Cardiac septum (tissue), 1 donor: Measurements from ENCODE around the gene HID1. TPM values are rescaled to one million over a fixed set of nuclear protein-coding genes. Genes with fewer than 3 reads are reported as not detected.
"Not testable (repeated sequence)": the region's sequence is repeated elsewhere in the genome, so short reads cannot be mapped to it uniquely, and the experiment has no call there.

ENCODE experiments used
- DNase-seq: peaks from one replicate; pipeline ENCODE4 v3.0.0-alpha.2; 2020; ENCODE audit warnings: low spot score
- intact Hi-C: fragments of 100-400 bp; cut with DNase I; formaldehyde crosslinking; loops from one replicate; pipeline ENCODE4 v1.14.0; 2022
- total RNA-seq: library from RNA; stranded (reverse); fragmentation: NEBNext Ultra II Directional; extraction: Animal tissue kit (Norgen Biotek cat#: 25700); gene quantifications from one replicate; pipeline ENCODE4 v1.2.1, GENCODE V29; 2021
- donor health status: DM: no; HTN: no; CAD: no.

The HID1 gene
- total RNA-seq, 1 donor from 2014 or later: 9.0 TPM

DNA sequence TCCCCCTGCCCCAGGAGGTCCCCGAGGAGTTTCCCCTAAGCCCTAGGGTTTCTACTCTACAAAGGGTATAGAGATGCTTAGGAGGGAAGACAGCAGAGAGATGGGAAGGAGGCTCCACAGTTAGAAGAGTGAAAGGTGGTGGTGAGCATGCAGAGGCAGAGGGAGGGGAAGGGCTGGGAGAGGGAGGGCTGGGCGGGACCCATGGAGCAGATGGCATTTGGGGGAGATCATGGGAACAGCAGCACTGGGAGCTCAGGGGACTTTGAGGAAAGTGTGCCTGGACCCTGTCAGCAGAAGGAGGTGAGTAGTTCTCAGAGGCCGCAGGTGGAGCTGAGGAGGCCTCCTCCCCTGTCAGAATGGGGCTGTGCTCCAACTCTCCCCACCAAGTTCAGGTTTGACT lies 37.5 kb downstream of the HID1 start:
- intact Hi-C loops: no loop called here
- DNase-seq: no peak

DNA sequence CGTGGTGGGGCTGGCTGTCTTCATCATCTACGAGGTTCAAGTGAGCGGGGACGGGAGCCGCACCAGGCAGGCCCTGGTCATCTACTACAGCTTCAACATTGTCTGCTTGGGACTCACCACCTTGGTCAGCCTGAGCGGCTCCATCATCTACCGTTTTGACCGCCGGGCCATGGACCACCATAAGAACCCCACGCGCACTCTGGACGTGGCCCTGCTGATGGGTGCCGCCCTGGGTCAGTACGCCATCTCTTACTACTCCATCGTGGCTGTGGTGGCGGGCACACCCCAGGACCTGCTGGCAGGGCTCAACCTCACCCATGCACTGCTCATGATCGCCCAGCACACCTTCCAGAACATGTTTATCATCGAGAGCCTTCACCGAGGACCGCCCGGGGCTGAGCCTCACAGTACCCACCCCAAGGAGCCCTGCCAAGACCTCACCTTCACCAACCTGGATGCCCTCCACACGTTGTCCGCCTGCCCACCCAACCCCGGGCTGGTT lies 42.0 kb downstream of the HID1 start:
- no peak for DNase-seq
- intact Hi-C loops: no loop called here

DNA sequence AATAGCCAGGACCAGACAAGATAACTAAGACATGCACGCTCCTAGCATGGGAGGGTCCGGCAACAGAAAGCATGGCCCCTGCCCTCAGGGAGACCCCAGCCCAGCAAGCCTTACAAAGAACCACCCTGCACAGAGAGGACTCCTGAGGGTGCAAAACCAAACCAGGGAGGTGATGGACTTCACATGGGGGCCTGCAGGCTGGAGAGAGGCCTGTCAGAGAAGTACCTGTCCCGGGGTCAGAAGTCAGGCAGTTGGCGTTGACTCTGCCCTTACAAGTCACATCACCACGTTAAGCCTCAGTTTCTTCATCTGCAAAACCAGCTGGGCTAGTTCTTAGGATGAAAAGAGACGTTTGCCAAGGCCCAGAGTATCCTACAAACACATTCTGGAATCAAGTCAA lies 43.8 kb downstream of the HID1 start:
- intact Hi-C loops: no loop called here
- DNase-seq: no peak

DNA sequence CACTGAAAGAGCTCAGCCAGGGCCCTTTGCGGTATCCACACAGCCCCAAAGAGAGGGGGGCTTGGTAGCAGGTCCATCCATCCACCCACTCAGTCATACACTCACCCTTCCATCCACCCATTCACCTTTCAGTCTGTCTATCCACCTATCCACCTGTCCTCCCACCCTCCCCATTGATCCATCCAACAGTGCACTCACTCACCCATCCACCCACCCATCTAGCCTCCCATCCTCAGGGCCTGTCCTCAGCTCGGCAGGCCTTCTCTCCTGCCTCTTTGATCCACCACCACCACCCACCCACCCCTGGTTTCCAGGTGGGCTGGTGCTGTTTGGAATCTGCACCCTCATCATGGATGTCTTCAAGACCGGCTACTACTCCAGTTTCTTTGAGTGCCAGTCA lies 47.3 kb downstream of the HID1 start:
- no peak for DNase-seq
- intact Hi-C loops: no loop called here

DNA sequence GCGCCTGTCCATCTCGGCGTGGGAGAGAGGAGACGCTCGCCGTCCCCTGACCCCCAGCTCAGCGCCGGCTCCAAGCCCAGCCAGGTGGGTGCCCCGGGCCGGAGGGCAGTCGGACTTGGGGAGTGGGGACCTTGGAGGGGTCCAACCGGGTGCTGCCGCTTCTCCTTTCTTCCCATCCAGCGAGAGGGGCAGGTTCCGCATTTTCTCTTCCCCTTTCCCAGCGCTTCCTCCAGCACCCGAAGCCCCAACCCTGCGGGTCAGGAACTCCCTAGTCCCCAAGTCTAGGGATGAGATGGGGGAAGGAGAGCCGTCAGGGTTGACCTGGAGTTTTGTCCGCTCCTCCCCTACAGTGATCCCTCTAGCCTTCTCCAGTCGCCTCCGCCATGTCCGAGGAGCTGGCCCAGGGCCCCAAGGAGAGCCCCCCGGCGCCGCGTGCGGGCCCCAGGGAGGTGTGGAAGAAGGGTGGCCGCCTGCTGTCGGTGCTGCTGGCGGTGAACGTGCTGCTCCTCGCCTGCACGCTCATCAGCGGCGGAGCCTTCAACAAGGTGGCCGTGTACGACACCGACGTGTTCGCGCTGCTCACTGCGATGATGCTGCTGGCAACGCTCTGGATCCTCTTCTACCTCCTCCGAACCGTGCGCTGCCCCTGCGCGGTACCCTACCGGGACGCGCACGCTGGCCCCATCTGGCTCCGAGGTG lies 48.2 kb downstream of the HID1 start, which contains the start of gene OTOP2:
OTOP2 (plus strand) TSS at position 24 of the 699 bp plus-strand sequence; CDS start at position 384, 360 bp downstream.
- DNase-seq: peak; percentile 80
- intact Hi-C loops: no loop called here

DNA sequence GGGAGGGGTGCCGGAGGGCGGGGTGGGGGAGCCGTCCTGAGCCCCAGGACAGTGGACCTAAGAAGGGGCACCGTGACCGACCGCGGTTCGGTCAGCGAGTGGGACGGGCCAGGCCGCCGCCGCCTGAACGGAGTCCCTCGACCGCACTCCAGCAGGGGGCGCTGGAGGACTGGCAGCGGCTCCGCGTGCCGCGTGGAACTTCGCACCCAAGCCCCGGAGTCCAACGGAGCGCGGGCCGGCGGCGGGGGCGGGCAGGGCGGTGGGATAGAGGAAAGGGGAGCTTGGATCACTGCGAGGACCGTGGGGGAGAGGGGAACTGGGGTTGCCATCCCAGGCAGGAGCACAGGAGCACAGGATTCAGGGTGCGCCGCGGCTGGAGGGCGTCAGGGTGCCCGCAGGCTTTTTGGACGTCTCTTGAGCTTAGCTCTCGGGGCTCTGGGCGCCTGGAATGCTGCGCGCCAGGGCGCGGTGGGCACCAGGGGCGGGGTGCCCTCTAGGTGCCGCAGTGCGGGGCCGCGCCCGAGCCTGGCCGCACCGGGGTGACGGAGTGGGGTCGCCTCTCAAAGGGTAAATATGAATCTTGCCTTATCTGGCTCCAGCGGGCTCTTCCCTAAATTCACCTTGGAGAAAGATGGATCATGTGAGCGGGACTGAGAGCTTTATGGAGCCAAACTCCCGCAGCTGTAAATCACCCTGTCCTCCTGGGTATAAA lies 48.9 kb downstream of the HID1 start:
- intact Hi-C loops: no loop called here
- DNase-seq: peak; percentile 83

DNA sequence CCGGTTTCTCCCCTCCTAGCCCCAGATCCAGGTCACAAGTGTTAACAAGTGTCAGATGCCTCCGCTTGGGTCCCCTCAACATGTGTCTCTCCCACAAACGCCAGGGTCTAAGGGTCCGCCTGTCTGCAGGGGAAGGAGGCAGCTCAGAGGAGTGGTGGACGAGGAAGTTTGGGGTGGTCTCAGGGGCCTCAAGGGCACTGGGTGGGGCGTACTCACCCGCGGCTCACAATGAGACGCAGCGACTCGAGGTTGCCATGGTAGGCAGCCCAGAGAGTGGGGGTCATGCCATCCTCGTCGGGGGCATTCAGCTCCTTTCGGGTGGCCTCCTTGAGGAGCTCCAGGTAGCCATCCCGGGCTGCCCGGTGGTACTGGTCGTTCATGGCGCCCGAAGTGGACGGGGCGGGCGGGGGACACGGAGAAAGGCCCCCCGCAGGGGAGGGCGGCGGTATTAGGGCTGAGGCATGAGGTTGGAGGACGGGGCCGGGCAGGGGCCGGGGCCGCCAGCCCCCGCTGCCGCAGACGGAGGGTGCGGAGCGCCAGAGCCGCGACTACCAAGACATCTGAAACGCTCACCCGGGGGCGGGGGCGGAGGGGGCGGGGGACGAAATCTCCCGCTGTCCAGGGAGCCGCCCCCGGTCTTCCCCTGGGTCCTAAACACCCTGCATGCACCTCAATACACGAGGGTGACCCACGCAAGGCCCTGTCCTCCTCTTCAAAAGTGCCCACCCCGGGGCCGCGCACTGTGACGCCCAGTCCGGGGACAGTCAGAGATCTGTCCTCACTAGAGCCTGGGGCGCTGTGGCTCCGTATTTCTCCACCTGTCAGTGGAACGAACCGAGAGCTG lies 49.6 kb downstream of the HID1 start, which contains the start of gene USH1G:
USH1G (minus strand) TSS at position 562 of the 844 bp plus-strand sequence; CDS start at position 380, 182 bp downstream.
- no peak for DNase-seq
- intact Hi-C loops: no loop called here

DNA sequence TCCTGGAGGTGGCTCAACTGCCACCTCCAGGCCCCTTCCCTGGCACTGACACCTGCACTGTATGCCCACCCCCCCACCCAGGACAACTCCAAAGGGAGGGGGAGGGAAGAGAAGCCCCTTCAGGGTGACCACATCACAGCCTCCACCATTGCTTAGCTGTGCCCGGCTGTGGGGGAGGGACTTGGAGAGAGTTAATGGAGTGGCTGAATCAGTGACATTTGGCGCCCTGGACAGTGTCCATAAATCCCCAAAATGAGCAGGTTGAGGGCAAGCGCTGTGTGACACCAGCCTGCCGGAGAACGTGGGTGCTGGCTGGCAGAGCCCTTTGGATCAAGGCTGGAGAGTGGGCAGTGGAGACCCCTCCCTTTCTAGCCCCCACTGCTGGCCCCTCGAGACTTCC lies 50.4 kb downstream of the HID1 start:
- intact Hi-C loops: no loop called here
- DNase-seq: no peak

DNA sequence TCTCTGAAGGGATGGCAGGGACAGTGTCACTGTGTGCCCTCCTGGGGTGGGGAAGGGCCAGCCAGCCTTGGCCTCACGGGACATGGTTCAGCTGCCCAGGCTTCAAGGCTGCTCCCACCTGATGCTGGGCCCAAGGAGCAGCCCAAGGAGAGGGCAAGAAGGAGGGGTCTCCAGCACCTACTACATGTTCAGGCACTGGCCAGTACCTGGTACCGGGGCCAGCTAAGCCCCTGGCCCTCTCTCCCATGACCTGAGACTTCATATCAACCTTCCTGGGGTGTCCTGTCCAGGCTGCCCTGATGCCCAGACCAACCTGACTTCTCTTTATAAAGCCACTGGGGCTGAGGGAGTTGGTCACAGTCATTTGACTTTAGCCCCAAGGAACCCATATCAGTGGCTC lies 50.8 kb downstream of the HID1 start:
- intact Hi-C loops: no loop called here
- DNase-seq: no peak

DNA sequence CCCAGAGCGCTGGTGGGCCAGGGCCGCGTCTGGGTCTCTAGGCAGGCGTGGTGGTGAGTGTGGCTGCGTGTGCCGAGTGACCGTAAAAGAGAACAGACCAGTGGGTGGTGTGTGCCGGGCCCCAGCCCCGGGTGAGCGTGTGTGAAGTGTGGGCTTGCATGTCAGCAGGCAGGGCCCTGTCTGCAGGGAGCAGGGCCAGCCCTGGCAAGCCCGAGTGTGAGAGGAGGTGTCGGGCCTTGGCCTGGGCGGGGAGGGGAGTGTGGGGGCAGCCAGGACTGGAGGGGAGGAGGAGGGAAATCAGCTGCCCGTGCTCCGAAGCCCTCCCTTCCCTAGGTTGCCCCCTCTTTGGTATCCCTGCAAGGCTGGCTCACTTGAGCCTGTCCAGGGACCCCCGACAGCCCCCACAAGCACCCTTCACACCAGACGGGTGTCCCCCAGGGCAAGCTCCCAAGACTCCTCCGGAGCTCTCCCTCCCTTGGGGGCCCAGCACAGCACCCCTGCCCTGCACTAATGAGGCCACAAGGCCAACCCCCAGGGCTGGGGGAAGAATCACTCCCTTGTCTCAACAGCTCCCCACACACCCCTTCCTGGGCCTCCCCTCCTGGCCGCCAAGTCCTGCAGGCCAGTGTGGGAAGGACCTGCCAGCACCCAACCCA lies 51.4 kb downstream of the HID1 start:
- intact Hi-C loops: no loop called here
- no peak for DNase-seq

DNA sequence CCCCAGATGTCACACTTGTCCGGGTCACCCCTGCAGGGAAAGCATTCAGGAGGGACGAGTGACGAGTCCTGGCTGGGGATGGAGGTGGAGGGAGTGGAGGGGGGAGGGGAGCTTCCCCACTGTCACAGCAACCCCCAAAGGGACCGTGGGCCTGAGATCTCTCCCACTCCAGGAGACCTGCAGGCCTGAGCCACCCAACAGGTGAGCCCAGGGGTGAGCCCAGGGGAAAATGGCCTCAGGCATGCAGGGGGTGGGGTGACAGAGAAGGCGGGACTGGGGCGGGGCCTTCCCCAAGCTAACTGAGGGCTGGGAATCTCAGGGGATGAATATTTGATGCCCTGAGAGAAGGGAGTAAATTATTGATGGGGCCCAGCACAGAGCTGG lies 51.9 kb downstream of the HID1 start:
- intact Hi-C loops: no loop called here

DNA sequence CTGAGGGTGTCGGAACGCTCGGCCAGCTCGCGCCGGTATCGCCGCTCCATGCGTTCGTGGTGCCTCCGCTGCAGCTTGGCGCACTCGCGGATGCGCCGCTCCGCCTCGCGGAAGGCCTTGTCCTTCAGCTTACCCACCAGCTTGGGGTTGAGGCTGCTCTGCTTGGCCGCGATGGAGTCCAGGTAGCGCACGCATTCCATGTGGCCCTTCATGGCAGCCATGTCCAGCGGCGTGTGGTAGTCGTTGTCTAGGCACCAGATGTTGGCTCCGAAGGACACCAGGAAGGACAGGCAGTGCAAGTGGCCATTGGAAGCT lies 52.3 kb downstream of the HID1 start:
- intact Hi-C loops: no loop called here
- DNase-seq: no peak

More for the DNA sequence above, 51.9 kb downstream of the HID1 start:
- DNase-seq: no peak

DNA sequence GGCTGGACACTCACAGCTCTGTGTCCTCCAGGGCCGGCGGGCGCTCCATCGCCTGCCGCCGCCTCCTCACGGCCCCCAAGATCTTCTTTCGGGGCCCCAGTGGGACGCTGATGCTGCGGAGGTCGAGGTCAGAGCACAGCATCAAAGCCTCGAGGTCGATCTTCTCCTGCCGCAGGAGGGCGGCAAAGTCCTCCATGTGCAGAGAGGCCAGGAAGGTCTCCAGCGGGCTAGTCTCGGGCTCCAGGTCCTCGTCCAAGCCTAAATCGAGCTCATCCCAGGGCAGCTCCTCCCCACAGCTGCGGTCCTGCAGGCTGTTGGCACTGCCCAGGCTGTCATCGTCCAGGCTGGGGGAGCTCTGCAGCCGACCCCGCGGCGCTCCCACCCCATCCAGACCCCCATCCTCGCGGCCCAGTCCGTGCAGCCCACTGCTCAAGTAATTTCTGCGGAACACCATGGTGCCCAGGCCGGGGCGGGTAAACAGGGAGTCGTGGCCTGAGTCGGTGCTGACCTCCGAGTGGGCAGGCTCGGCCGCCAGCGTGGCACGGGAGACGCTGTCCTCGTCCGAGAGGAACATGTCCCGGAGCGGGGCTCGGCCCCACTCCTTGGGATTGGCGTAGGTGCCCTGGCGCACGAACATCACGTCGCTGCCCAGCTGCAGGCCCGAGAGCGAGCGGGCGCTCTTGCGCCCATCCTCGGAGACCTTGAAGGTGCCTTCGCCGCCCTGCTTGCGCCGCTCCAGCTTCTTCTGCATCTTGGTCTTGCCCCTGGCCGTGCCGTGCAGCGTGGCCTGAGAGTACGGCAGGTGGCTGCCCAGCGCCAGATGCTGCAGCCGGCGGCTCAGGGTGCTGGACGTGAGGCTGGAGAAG lies 52.9 kb downstream of the HID1 start:
- DNase-seq: no peak
- intact Hi-C loops: no loop called here

DNA sequence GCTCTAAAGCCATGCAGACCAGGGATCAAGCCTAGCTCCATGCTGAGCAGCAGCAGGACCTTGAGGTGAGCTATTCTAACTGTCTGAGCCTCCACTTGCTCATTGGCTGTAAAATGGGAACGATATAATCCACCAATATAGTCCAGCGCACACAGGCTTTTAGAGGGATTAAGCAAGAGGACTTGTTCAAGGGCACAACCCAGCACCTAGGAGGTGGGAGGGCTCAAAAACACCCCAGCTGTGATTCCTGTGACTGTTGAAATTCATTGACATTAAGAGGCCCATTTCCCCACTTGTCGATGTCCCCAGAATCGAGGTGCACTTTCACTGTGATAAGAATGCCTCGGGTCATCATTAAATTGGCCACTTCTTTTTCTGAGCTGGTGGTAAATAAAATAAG lies 53.7 kb downstream of the HID1 start:
- DNase-seq: no peak
- intact Hi-C loops: no loop called here

DNA sequence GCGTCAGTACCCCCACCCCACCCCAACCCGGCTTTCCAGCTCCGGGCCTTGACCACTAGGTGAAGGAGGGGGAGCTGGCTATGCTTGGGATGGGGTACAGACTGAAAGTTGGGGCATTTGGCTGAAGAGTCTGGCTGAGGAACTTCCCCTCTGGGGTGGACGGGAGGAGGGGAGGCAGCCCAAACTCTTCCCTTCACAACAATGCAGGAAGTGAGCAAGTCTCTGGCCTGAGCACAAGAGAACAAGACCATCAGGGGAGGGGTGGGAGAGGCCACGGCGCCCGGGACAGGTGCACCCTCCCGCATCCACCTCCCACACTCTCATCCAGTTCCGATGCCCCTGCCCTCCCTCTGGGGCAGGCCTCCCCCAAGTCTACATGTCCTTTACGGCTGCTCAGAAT lies 55.1 kb downstream of the HID1 start:
- intact Hi-C loops: no loop called here

DNA sequence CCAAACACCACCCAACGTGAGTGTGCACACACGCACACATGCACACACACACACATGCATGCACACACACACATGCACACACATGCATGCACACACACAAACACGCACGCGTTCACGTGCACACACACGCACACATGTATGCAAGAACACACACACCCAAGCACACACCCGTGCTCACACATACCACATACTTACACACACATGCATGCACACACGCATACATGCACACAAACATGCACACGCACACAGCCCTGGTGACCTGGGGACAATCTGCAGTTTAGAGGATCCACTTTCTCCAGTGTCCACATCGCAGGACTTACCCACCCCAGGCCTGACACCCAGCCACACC lies 55.7 kb downstream of the HID1 start:
- intact Hi-C loops: no loop called here
- DNase-seq: no peak

More for the DNA sequence above, 55.1 kb downstream of the HID1 start:
- no peak for DNase-seq

DNA sequence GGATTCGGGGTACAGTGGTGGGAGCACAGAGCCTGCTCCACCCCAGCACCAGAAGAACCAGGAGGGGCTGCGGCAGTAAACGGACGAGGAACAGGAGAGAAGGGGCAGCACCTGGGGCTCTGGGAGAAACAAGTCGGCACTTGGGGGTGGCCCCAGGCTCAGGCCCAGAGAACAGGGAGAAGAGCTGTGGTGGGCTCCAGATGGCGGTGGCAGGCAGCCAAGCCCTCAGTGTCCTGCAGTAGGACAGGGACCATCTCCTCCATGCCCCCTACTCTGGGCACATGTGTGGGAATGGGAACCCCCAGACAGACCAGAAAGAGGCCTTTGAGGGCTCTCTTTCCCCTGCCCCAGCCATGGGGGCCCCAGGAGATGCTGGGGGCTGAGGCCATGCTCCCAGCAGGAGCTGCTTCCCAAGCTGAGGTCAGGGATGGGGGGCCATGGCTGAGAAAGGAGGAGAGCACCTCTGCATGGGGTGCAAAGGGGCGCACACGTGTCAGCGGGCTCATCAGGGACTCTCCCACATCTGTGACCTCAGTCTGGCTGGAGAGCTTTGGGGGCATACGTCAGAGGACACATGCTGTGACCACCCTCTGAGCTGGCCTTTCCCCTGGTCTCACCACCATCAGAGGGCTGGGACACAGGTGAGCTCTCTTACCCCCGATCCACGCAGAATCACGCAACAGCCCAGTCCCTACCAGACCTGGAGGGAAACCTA lies 56.3 kb downstream of the HID1 start:
- intact Hi-C loops: no loop called here
- no peak for DNase-seq

DNA sequence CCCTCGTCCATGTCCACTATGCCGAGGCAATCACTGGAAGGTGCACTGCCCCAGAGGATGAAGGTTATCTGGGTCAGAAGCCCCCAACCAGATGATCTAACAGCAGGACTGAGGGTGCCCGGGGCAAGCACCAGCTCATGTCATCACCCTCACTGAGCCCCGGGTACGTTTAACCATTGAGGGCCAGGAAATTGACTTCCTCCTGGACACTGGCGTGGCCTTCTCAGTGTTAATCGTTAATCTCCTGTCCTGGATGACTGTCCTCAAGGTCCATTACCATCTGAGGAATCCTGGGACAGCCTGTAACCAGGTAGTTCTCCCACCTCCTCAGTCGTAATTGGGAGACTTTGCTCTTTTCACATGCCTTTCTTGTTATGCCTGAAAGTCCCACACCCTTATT lies 61.1 kb downstream of the HID1 start:
- intact Hi-C loops, DNase-seq: not testable (repeated sequence)
